Measurements from ENCODE around the gene TRIP11. TPM values are rescaled to one million over a fixed set of nuclear protein-coding genes. Genes with fewer than 3 reads are reported as not detected.

The TRIP11 gene
- total and polyA plus RNA-seq, 4 donors: 4.3 to 28.4 (median 16.6) TPM

DNA sequence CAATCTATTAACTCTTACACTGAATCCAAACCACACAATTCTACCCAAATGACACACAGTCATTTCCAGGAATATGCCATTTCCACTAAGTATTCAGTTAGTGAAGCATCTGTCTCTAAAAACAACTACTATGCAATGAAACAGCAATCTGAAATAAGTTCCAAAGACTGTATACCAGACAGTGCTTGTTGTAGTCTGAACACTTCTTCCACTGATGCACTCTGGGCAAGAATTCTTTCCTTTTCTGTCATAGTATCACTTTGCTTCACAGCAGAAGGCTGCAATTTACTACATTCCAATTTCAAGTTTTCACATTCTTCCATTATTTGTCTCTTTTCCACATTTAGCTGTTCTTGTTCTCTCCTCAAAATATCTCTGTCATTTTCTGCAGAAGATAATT lies 25.8 kb downstream of the TRIP11 start:
- Histone ChIP-seq H3K9ac (ENCODE audit: low read depth in 1 of 2, low read length in 2 of 2) (no peak overlapping the region), H3K27ac (ENCODE audit: low read depth in 1 of 2, low read length in 2 of 2) (no peak overlapping the region), H3K36me3 (ENCODE audit: control insufficient read depth in 4 of 4, insufficient read depth in 3 of 4, low read depth in 1 of 4, low read length in 3 of 4) (peaks cover 12 to 53% (median 41%) of the 10 kb centered on the region in 4 donors), H3K4me3 (ENCODE audit: low read depth in 1 of 3, low read length in 3 of 3) (no peak overlapping the region), H3K27me3 (ENCODE audit: control insufficient read depth in 4 of 4, insufficient read depth in 4 of 4, low read length in 3 of 4) (no peaks in the 10 kb centered on the region), H3K4me1 (ENCODE audit: control insufficient read depth in 4 of 4, insufficient read depth in 4 of 4, low read length in 3 of 4) (no peaks in the 10 kb centered on the region), H3K9me3 (ENCODE audit: control insufficient read depth in 4 of 4, low read length in 3 of 4) (no peaks in the 10 kb centered on the region)
- TF ChIP-seq FOXA2 (IDR thresholded peaks at IDR 0.05): no peak
- TF ChIP-seq, protein P1, sequence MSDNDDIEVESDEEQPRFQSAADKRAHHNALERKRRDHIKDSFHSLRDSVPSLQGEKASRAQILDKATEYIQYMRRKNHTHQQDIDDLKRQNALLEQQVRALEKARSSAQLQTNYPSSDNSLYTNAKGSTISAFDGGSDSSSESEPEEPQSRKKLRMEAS (IDR thresholded peaks at IDR 0.05): no peak
- TF ChIP-seq, protein P2, sequence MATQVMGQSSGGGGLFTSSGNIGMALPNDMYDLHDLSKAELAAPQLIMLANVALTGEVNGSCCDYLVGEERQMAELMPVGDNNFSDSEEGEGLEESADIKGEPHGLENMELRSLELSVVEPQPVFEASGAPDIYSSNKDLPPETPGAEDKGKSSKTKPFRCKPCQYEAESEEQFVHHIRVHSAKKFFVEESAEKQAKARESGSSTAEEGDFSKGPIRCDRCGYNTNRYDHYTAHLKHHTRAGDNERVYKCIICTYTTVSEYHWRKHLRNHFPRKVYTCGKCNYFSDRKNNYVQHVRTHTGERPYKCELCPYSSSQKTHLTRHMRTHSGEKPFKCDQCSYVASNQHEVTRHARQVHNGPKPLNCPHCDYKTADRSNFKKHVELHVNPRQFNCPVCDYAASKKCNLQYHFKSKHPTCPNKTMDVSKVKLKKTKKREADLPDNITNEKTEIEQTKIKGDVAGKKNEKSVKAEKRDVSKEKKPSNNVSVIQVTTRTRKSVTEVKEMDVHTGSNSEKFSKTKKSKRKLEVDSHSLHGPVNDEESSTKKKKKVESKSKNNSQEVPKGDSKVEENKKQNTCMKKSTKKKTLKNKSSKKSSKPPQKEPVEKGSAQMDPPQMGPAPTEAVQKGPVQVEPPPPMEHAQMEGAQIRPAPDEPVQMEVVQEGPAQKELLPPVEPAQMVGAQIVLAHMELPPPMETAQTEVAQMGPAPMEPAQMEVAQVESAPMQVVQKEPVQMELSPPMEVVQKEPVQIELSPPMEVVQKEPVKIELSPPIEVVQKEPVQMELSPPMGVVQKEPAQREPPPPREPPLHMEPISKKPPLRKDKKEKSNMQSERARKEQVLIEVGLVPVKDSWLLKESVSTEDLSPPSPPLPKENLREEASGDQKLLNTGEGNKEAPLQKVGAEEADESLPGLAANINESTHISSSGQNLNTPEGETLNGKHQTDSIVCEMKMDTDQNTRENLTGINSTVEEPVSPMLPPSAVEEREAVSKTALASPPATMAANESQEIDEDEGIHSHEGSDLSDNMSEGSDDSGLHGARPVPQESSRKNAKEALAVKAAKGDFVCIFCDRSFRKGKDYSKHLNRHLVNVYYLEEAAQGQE (IDR thresholded peaks at IDR 0.05): no peak
- TF ChIP-seq RAD21 (IDR thresholded peaks at IDR 0.05): no peak
- no peak for TF ChIP-seq HNF4G (IDR thresholded peaks at IDR 0.05)
- TF ChIP-seq SP1 (IDR thresholded peaks at IDR 0.05): no peak
- no peak for TF ChIP-seq RXRA (IDR thresholded peaks at IDR 0.05)
- no peak for TF ChIP-seq JUND (IDR thresholded peaks at IDR 0.05)
- TF ChIP-seq NR2F2 (IDR thresholded peaks at IDR 0.05): no peak
- TF ChIP-seq FOXA1 (IDR thresholded peaks at IDR 0.05): no peak
- no peak for TF ChIP-seq EGR1 (IDR thresholded peaks at IDR 0.05; ENCODE audit: low read depth in 2 of 2)
- TF ChIP-seq, protein P3, sequence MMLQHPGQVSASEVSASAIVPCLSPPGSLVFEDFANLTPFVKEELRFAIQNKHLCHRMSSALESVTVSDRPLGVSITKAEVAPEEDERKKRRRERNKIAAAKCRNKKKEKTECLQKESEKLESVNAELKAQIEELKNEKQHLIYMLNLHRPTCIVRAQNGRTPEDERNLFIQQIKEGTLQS (IDR thresholded peaks at IDR 0.05): no peak
- TF ChIP-seq, protein P4, sequence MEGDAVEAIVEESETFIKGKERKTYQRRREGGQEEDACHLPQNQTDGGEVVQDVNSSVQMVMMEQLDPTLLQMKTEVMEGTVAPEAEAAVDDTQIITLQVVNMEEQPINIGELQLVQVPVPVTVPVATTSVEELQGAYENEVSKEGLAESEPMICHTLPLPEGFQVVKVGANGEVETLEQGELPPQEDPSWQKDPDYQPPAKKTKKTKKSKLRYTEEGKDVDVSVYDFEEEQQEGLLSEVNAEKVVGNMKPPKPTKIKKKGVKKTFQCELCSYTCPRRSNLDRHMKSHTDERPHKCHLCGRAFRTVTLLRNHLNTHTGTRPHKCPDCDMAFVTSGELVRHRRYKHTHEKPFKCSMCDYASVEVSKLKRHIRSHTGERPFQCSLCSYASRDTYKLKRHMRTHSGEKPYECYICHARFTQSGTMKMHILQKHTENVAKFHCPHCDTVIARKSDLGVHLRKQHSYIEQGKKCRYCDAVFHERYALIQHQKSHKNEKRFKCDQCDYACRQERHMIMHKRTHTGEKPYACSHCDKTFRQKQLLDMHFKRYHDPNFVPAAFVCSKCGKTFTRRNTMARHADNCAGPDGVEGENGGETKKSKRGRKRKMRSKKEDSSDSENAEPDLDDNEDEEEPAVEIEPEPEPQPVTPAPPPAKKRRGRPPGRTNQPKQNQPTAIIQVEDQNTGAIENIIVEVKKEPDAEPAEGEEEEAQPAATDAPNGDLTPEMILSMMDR (IDR thresholded peaks at IDR 0.05; ENCODE audit: low read depth, low read length, missing input control): no peak
- TF ChIP-seq GABPA (IDR thresholded peaks at IDR 0.05 in 1 of 2, conservative IDR thresholded peaks at IDR 0.05 in 1 of 2): no peak
- TF ChIP-seq TAF1 (conservative IDR thresholded peaks at IDR 0.05): no peak
- TF ChIP-seq YY1 (IDR thresholded peaks at IDR 0.05): no peak
- no peak for TF ChIP-seq HNF4A (conservative IDR thresholded peaks at IDR 0.05)
- TF ChIP-seq, protein P5, sequence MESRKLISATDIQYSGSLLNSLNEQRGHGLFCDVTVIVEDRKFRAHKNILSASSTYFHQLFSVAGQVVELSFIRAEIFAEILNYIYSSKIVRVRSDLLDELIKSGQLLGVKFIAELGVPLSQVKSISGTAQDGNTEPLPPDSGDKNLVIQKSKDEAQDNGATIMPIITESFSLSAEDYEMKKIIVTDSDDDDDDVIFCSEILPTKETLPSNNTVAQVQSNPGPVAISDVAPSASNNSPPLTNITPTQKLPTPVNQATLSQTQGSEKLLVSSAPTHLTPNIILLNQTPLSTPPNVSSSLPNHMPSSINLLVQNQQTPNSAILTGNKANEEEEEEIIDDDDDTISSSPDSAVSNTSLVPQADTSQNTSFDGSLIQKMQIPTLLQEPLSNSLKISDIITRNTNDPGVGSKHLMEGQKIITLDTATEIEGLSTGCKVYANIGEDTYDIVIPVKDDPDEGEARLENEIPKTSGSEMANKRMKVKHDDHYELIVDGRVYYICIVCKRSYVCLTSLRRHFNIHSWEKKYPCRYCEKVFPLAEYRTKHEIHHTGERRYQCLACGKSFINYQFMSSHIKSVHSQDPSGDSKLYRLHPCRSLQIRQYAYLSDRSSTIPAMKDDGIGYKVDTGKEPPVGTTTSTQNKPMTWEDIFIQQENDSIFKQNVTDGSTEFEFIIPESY (IDR thresholded peaks at IDR 0.05): no peak
- no peak for DNase-seq (ENCODE audit: low spot score)

Data from liver (tissue), 9 donors.